Measurements from ENCODE around the gene CDK5RAP2.

- TF ChIP-seq CTCF (IDR thresholded peaks at IDR 0.05) (no peak), POLR2A (IDR thresholded peaks at IDR 0.05) (no peak)
Observed at GRCh38 chr9:120474591-120475243, 105.2 kb downstream of the CDK5RAP2 start.

Data from Peyer's patch (tissue), 4 donors.